H9 (cell line): ENCODE measurements around the gene KLF16. TPM values are rescaled to one million over a fixed set of nuclear protein-coding genes. Genes with fewer than 3 reads are reported as not detected.

Source experiments
- DNase-seq: peaks from one replicate; pipeline ENCODE4 v3.0.0-alpha.2; 2017
- H2AFZ ChIP-seq: one replicate; pipeline ENCODE4 v1.6.1; 2013; ENCODE audit warnings: mild to moderate bottlenecking, low read length, control low read depth, moderate library complexity
- H2AK5ac ChIP-seq: 2 replicates; pipeline ENCODE4 v1.6.1; 2013; ENCODE audit warnings: low read length, control low read depth, mixed read lengths; ENCODE audit not compliant: insufficient read length
- H2BK120ac ChIP-seq: one replicate; pipeline ENCODE4 v1.6.1; 2013; ENCODE audit warnings: low read depth, mild to moderate bottlenecking, low read length, control low read depth, inconsistent platforms; ENCODE audit not compliant: poor library complexity, severe bottlenecking
- H2BK12ac ChIP-seq: 2 replicates; pipeline ENCODE4 v1.6.1; 2013; ENCODE audit warnings: low read length, control low read depth, mixed read lengths, low read depth; ENCODE audit not compliant: insufficient read length
- H2BK15ac ChIP-seq: 2 replicates; pipeline ENCODE4 v1.6.1; 2013; ENCODE audit warnings: low read depth, low read length, control low read depth
- H2BK20ac ChIP-seq: one replicate; pipeline ENCODE4 v1.6.1; 2013; ENCODE audit warnings: low read depth, mild to moderate bottlenecking, low read length, control low read depth, inconsistent platforms; ENCODE audit not compliant: poor library complexity, severe bottlenecking
- H2BK5ac ChIP-seq: 2 replicates; pipeline ENCODE4 v1.6.1; 2013; ENCODE audit warnings: low read length, control low read depth, mixed read lengths; ENCODE audit not compliant: insufficient read length
- H3K14ac ChIP-seq: 2 replicates; pipeline ENCODE4 v1.6.1; 2013; ENCODE audit warnings: low read length, control low read depth; ENCODE audit not compliant: insufficient read depth
- H3K18ac ChIP-seq: 2 replicates; pipeline ENCODE4 v1.6.1; 2013; ENCODE audit warnings: low read depth, mild to moderate bottlenecking, mixed read lengths, low read length, control low read depth; ENCODE audit not compliant: insufficient read length
- H3K23ac ChIP-seq: 2 replicates; pipeline ENCODE4 v1.6.1; 2013; ENCODE audit warnings: low read length, control low read depth, mixed read lengths, low read depth; ENCODE audit not compliant: insufficient read length
- H3K23me2 ChIP-seq: 2 replicates; pipeline ENCODE4 v1.6.1; 2013; ENCODE audit warnings: low read depth, mild to moderate bottlenecking, mixed read lengths, low read length, control low read depth; ENCODE audit not compliant: insufficient read length, poor library complexity, severe bottlenecking
- H3K27ac ChIP-seq: 2 replicates; pipeline ENCODE4 v1.5.1; 2013; ENCODE audit warnings: low read length, control low read depth, mixed read lengths, low read depth; ENCODE audit not compliant: insufficient read length
- H3K27me3 ChIP-seq: 2 replicates; pipeline ENCODE4 v1.6.1; 2013; ENCODE audit warnings: low read length, control low read depth, inconsistent platforms; ENCODE audit not compliant: insufficient read depth
- H3K4ac ChIP-seq: 2 replicates; pipeline ENCODE4 v1.6.1; 2013; ENCODE audit warnings: low read depth, mild to moderate bottlenecking, control low read depth, inconsistent platforms, low read length, moderate library complexity
- H3K4me1 ChIP-seq: 2 replicates; pipeline ENCODE4 v1.6.1; 2013; ENCODE audit warnings: low read length, control low read depth, inconsistent platforms; ENCODE audit not compliant: insufficient read depth
- H3K4me2 ChIP-seq: 2 replicates; pipeline ENCODE4 v1.6.1; 2013; ENCODE audit warnings: low read length, control low read depth, mixed read lengths; ENCODE audit not compliant: insufficient read length, insufficient read depth
- H3K56ac ChIP-seq: 2 replicates; pipeline ENCODE4 v1.6.1; 2013; ENCODE audit warnings: low read depth, mild to moderate bottlenecking, mixed read lengths, low read length, control low read depth; ENCODE audit not compliant: insufficient read length
- H3K79me1 ChIP-seq: 2 replicates; pipeline ENCODE4 v1.6.1; 2013; ENCODE audit warnings: low read depth, mild to moderate bottlenecking, moderate library complexity, low read length, control low read depth, inconsistent platforms; ENCODE audit not compliant: insufficient read depth, poor library complexity, severe bottlenecking
- H3K79me2 ChIP-seq: 2 replicates; pipeline ENCODE4 v1.6.1; 2013; ENCODE audit warnings: low read length, control low read depth, inconsistent platforms; ENCODE audit not compliant: insufficient read depth
- H3K9ac ChIP-seq: 2 replicates; pipeline ENCODE4 v1.6.1; 2013; ENCODE audit warnings: low read length, control low read depth, mixed read lengths; ENCODE audit not compliant: insufficient read length; ENCODE audit errors: extremely low read depth
- H3K9me3 ChIP-seq: one replicate; pipeline ENCODE4 v1.6.1; 2013; ENCODE audit warnings: low read depth, low read length, inconsistent platforms; ENCODE audit not compliant: control insufficient read depth
- H3T11ph ChIP-seq: one replicate; pipeline ENCODE4 v1.6.1; 2013; ENCODE audit warnings: mild to moderate bottlenecking, low read length, control low read depth, inconsistent platforms
- H4K20me1 ChIP-seq: one replicate; pipeline ENCODE4 v1.6.1; 2013; ENCODE audit not compliant: control insufficient read depth, insufficient read length, insufficient read depth
- H4K5ac ChIP-seq: 2 replicates; pipeline ENCODE4 v1.6.1; 2013; ENCODE audit warnings: low read depth, mild to moderate bottlenecking, mixed read lengths, low read length, control low read depth; ENCODE audit not compliant: insufficient read length
- H4K8ac ChIP-seq: replicated peaks from 2 replicates; pipeline ENCODE4 v1.6.1; 2013; ENCODE audit warnings: low read length, control low read depth, mixed read lengths, low read depth; ENCODE audit not compliant: insufficient read length
- H4K91ac ChIP-seq: 2 replicates; pipeline ENCODE4 v1.6.1; 2013; ENCODE audit warnings: low read depth, mild to moderate bottlenecking, moderate library complexity, mixed read lengths, low read length, control low read depth; ENCODE audit not compliant: insufficient read length
- H3K27ac Mint-ChIP-seq, 3 experiments: 2 replicates in 2 of 3; 3 replicates in 1 of 3; pipeline ENCODE4 v1.8.0; 2020 to 2021; ENCODE audit warnings: mixed read lengths in 3 of 3, mild to moderate bottlenecking in 1 of 3, moderate library complexity in 1 of 3
- H3K27me3 Mint-ChIP-seq: 2 replicates; pipeline ENCODE4 v1.8.0; 2021; ENCODE audit warnings: low read depth, mild to moderate bottlenecking, moderate library complexity, mixed read lengths
- H3K36me3 Mint-ChIP-seq, 3 experiments: 2 replicates in 2 of 3; 3 replicates in 1 of 3; pipeline ENCODE4 v1.8.0; 2020 to 2021; ENCODE audit warnings: low read depth in 3 of 3, mixed read lengths in 3 of 3; ENCODE audit not compliant: insufficient read depth in 1 of 3
- H3K4me1 Mint-ChIP-seq, 2 experiments: 2 replicates each; pipeline ENCODE4 v1.8.0; 2020; ENCODE audit warnings: mixed read lengths in 2 of 2
- H3K4me3 Mint-ChIP-seq, 2 experiments: 2 replicates in 1 of 2; 3 replicates in 1 of 2; pipeline ENCODE4 v1.8.0; 2020 to 2021; ENCODE audit warnings: mild to moderate bottlenecking in 2 of 2, mixed read lengths in 2 of 2, moderate library complexity in 1 of 2
- H3K9me3 Mint-ChIP-seq, 2 experiments: 2 replicates in 1 of 2; 3 replicates in 1 of 2; pipeline ENCODE4 v1.8.0; 2020; ENCODE audit warnings: mild to moderate bottlenecking in 2 of 2, mixed read lengths in 2 of 2, moderate library complexity in 1 of 2
- WGBS: extraction: QIAGEN DNeasy Blood & Tissue Kit; methylation state at CpG from one replicate; pipeline ENCODE4 v1.1.7; 2013; ENCODE audit warnings: missing lambda C conversion rate, low lambda C conversion rate, mixed read lengths; ENCODE audit not compliant: insufficient read length; ENCODE audit errors: extremely low coverage; 5-methylcytosine and 5-hydroxymethylcytosine counted together
- total RNA-seq: library from RNA; stranded (reverse); gene quantifications from 2 replicates; pipeline ENCODE4 v1.2.1, GENCODE V29; 2021
- TF ChIP-seq, protein P1 (sequence below): fragments of 200-600 bp; sonication (generic); conservative IDR thresholded peaks from 3 replicates; pipeline ENCODE4 v1.8.0; 2021; ENCODE audit warnings: antibody characterized with exemption, mild to moderate bottlenecking

The KLF16 gene
- total RNA-seq, 1 experiment from 2014 or later: 66.8 TPM

GRCh38 chr19:1847348-1847683, 16.1 kb downstream of the KLF16 start:
- H3K56ac ChIP-seq: no peak overlapping the region
- Mint-ChIP-seq H3K4me1 (peaks cover 11 to 29% of the 10 kb centered on the region in 2 experiments), H3K9me3 (no peaks in the 10 kb centered on the region), H3K27me3 (no peaks in the 10 kb centered on the region), H3K27ac (peak overlapping the region; percentile 95 to 99 (median 98)), H3K36me3 (peaks cover 0 to 6% (median 6%) of the 10 kb centered on the region in 3 experiments; a peak in 5 of 7 replicates), H3K4me3 (peak overlapping the region; percentile 87 to 97)
- H3K9ac ChIP-seq: peak overlapping the region; percentile 93
- no CpG with 5 or more reads among the region's 12 CpGs for WGBS
- peaks cover 8% of the 10 kb centered on the region for H3K79me1 ChIP-seq
- no peak overlapping the region for H4K8ac ChIP-seq
- TF ChIP-seq, protein P1, sequence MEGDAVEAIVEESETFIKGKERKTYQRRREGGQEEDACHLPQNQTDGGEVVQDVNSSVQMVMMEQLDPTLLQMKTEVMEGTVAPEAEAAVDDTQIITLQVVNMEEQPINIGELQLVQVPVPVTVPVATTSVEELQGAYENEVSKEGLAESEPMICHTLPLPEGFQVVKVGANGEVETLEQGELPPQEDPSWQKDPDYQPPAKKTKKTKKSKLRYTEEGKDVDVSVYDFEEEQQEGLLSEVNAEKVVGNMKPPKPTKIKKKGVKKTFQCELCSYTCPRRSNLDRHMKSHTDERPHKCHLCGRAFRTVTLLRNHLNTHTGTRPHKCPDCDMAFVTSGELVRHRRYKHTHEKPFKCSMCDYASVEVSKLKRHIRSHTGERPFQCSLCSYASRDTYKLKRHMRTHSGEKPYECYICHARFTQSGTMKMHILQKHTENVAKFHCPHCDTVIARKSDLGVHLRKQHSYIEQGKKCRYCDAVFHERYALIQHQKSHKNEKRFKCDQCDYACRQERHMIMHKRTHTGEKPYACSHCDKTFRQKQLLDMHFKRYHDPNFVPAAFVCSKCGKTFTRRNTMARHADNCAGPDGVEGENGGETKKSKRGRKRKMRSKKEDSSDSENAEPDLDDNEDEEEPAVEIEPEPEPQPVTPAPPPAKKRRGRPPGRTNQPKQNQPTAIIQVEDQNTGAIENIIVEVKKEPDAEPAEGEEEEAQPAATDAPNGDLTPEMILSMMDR: no peak
- peaks cover 7% of the 10 kb centered on the region for H3K23me2 ChIP-seq
- H2BK20ac ChIP-seq: no peak overlapping the region
- H3K4ac ChIP-seq: no peak overlapping the region
- no peak overlapping the region for H2BK15ac ChIP-seq
- H3K27me3 ChIP-seq: no peaks in the 10 kb centered on the region
- DNase-seq: no peak
- H3T11ph ChIP-seq: no peak overlapping the region
- peaks cover 5% of the 10 kb centered on the region for H4K20me1 ChIP-seq
- peaks cover 26% of the 10 kb centered on the region; the same call in 1 of the 2 replicates for H3K79me2 ChIP-seq
- no peak overlapping the region for H2BK120ac ChIP-seq
- H3K27ac ChIP-seq: no peak overlapping the region
- no peaks in the 10 kb centered on the region for H3K4me1 ChIP-seq
- no peak overlapping the region for H3K23ac ChIP-seq
- peak overlapping the region; percentile 34; the same call in 1 of the 2 replicates for H3K14ac ChIP-seq
- H2BK12ac ChIP-seq: no peak overlapping the region
- H2AFZ ChIP-seq: no peak overlapping the region
- no peak overlapping the region for H3K18ac ChIP-seq
- no peak overlapping the region for H2AK5ac ChIP-seq
- no peaks in the 10 kb centered on the region for H3K9me3 ChIP-seq
- H4K91ac ChIP-seq: no peak overlapping the region
- no peak overlapping the region for H4K5ac ChIP-seq
- peak overlapping the region; percentile 97 for H3K4me2 ChIP-seq
- H2BK5ac ChIP-seq: no peak overlapping the region
